Activated effector memory CD4-positive, alpha-beta T cell treated with Interleukin-2 at 50 U/mL for 16 hours (primary cell): ENCODE results near the gene TANC1.

ENCODE experiments used
- DNase-seq: peaks from one replicate; pipeline ENCODE4 v3.0.0-alpha.2; 2020

The TANC1 gene

GRCh38 chr2:158996378-158996993, 28.0 kb downstream of the TANC1 start:
- DNase-seq = no peak

- no peak for DNase-seq
Measured at GRCh38 chr2:158997037-158997790, 28.8 kb downstream of the TANC1 start.

- DNase-seq = no peak
Measured at GRCh38 chr2:158998551-158999248, 30.3 kb downstream of the TANC1 start.

- no peak for DNase-seq
Measured at GRCh38 chr2:158999458-158999857, 31.0 kb downstream of the TANC1 start.

- DNase-seq = no peak
Measured at GRCh38 chr2:159000072-159000471, 31.6 kb downstream of the TANC1 start.

GRCh38 chr2:159002462-159003111, 34.1 kb downstream of the TANC1 start:
- DNase-seq = no peak

- DNase-seq = no peak
Measured at GRCh38 chr2:159003555-159003954, 35.1 kb downstream of the TANC1 start.

- DNase-seq = no peak
Measured at GRCh38 chr2:159004849-159005248, 36.4 kb downstream of the TANC1 start.

GRCh38 chr2:159009940-159010339, 41.5 kb downstream of the TANC1 start:
- DNase-seq = no peak

GRCh38 chr2:159010340-159010739, 41.9 kb downstream of the TANC1 start:
- DNase-seq = no peak

- DNase-seq = no peak
Measured at GRCh38 chr2:159010963-159011362, 42.5 kb downstream of the TANC1 start.

- no peak for DNase-seq
Measured at GRCh38 chr2:159012142-159012541, 43.7 kb downstream of the TANC1 start.

- DNase-seq = no peak
Measured at GRCh38 chr2:159013103-159013502, 44.7 kb downstream of the TANC1 start.

- DNase-seq = no peak
Measured at GRCh38 chr2:159015174-159015573, 46.7 kb downstream of the TANC1 start.

- DNase-seq = no peak
Measured at GRCh38 chr2:159015823-159016222, 47.4 kb downstream of the TANC1 start.

- no peak for DNase-seq
Measured at GRCh38 chr2:159017837-159018236, 49.4 kb downstream of the TANC1 start.

GRCh38 chr2:159019021-159019420, 50.6 kb downstream of the TANC1 start:
- DNase-seq = no peak

- DNase-seq = no peak
Measured at GRCh38 chr2:159022019-159022418, 53.6 kb downstream of the TANC1 start.

GRCh38 chr2:159026170-159026569, 57.7 kb downstream of the TANC1 start:
- no peak for DNase-seq

GRCh38 chr2:159028776-159029175, 60.3 kb downstream of the TANC1 start:
- DNase-seq = no peak

- no peak for DNase-seq
Measured at GRCh38 chr2:159029936-159030335, 61.5 kb downstream of the TANC1 start.

GRCh38 chr2:159030674-159031380, 62.4 kb downstream of the TANC1 start:
- DNase-seq = no peak

GRCh38 chr2:159032146-159032545, 63.7 kb downstream of the TANC1 start:
- no peak for DNase-seq
